HG03521 (cell line): Measurements from ENCODE around the gene TBC1D32.
"Not testable (repeated sequence)": the region's sequence is repeated elsewhere in the genome, so short reads cannot be mapped to it uniquely, and the experiment has no call there.

Experiments used
- ATAC-seq: cut with Tn5 transposase; IDR thresholded peaks from one replicate; pipeline ENCODE4 v1.9.1; 2021; ENCODE audit warnings: mild to moderate bottlenecking, moderate library complexity; ENCODE audit not compliant: unreplicated experiment

The TBC1D32 gene

DNA sequence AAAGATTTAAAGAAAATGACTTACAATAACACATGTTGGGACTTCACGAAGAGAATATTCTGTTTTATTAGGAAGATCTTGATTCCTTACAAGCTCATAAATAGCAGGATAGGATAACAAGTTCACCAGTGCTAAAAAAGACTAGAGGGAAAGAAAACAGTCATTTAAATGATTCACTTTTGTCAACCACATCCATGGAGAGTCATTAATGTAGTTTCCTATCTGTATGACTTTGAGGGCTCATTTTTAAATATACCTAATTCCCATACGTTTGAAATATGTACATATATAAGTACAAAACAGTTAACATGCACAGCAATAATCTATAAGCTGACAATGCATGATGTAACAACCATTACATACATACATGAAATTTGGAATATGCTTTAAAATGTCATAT lies 111.1 kb downstream of the TBC1D32 start:
- ATAC-seq: no peak

DNA sequence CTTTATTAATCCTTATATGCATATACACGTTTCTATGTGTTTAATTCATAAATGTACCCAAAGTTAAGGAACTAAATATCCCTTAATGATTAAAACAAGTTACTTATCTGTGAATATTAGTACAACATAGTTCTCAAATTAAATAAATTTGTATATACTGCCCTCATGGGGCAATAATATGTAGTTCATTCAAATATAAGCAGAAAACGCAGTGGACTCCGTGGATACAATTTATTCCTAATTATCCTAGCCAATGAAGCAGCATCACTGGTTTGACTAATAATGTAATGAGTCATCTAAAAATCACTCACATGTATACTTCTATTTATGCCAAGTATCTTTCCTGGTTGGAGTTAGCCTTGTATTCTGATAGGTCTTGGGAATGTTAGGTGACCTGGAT lies 111.6 kb downstream of the TBC1D32 start:
- no peak for ATAC-seq

DNA sequence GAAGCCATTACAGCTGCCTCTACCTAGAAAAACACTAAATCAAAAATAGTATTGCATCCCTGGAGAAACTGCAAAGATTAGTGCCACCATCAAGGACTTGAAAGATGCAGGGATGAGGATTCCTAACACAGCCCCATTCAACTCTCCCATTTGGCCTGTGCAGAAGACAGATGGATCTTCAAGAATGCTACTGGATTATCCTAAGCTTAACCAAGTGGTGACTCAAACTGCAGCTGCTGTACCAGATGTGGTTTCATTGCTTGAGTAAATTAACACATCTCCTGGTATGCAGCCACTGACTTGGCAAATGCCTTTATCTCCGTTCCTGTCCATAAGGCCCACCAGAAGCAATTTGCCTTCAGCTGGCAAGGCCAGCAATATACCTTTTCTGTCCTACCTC lies 117.4 kb downstream of the TBC1D32 start:
- no peak for ATAC-seq

- not testable (repeated sequence) for ATAC-seq
These were observed 120.9 kb downstream of the TBC1D32 start for GRCh38 chr6:121213341-121213740.

DNA sequence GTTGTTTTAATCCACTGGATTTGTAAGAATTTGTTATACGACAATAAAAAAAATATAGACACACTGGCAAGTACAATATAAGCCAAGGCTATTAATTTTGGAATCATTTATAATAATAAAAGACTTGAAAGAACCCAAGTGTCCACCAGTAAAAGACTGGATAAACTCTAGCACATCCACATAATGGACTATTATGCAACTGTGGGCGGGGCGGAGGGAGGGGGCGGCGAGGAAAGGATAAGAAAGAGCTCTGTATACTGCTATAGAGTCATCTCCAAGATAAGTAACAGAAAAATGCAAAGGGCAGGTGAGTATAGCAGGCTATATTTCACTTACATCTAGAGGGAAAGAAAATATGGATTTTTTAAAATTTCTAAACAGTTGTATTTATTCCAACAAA lies 123.3 kb downstream of the TBC1D32 start:
- ATAC-seq: no peak

DNA sequence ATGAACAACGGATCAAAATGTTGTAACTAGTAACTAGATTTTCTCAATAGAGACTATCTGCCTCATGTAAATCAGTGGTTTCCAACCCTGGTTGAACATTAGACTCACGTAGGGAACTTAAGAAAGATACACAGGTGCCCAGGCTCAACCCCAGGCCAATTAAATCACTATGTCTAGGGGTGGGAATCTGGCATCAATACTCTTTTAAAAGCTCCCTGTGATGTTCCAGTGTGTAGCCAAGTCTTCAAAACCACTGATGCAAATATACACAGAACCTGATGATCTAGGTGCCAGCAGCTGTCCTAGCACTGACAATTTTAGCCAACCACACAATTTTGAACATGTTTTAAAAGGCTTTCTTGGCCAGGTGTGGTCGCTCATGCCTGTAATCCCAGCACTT lies 128.7 kb downstream of the TBC1D32 start:
- no peak for ATAC-seq

- no peak for ATAC-seq
These were observed 133.2 kb downstream of the TBC1D32 start for GRCh38 chr6:121201105-121201504.

DNA sequence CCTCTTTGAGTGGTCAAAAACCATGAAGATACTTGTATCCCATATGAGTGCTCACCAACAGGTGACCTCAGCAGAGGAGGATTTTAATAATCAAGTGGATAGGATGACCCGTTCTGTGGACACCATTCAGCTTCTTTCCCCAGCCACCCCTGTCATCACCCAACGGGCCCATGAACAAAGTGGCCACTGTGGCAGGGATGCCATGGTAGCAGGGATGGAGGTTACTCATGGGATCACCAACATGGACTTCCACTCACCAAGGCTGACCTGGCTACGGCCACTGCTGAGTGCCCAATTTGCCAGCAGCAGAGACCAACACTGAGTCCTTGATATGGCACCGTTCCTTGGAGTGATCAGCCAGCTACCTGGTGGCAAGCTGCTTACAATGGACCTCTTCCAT lies 138.2 kb downstream of the TBC1D32 start:
- ATAC-seq: not testable (repeated sequence)

- ATAC-seq: no peak
These were observed 144.2 kb downstream of the TBC1D32 start for GRCh38 chr6:121190122-121190521.

DNA sequence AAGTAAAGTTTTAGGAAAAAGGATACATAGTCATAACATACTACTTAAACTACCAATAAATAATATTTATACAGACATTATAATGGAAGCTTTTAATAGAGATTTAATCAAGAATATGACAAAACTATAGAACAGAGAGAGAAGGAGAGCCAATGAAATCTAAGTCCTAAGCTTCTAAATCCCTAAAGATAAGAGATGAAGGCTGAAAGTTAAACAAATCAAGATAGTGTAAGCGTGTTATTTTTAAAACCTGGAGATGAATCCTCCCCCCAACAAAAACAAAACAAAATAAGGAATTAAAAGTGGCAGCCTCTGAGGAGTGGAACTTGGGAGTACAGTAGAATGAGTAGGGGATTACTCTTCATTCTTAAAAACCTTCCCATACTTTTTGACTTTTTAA lies 145.9 kb downstream of the TBC1D32 start:
- ATAC-seq: no peak

GRCh38 chr6:121187833-121188200 lies 146.5 kb downstream of the TBC1D32 start:
- no peak for ATAC-seq

DNA sequence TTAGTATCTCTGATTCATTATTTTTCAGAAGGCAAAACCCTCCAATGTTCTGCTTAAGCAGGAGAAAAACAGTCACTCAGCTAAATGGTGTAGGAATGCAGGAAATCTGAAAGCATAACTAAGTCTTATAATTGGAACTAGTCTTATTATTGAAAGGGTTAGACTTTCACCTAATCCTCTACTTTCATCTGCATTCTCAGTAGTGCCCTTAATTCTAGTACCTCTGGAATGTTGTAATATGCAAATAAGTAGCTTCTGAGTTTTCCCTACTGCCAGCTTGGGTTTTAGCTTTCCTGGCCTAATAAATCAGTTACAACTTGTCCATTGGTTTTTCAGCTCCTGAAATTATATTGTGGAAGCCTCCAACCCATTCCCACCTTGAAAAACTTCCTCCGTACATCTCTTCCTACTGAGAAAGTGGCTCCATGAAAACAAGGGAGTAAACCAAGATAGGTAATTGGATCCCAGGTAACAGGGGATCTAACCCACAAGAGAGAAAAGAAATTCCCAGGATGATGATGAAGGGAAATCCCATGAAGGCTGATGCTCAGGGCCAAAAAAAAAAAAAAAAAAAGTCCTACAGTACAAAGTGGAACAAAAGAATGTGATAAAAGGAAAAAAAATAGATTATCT lies 147.0 kb downstream of the TBC1D32 start:
- no peak for ATAC-seq

- ATAC-seq: no peak
These were observed 150.5 kb downstream of the TBC1D32 start for GRCh38 chr6:121183742-121184141.

DNA sequence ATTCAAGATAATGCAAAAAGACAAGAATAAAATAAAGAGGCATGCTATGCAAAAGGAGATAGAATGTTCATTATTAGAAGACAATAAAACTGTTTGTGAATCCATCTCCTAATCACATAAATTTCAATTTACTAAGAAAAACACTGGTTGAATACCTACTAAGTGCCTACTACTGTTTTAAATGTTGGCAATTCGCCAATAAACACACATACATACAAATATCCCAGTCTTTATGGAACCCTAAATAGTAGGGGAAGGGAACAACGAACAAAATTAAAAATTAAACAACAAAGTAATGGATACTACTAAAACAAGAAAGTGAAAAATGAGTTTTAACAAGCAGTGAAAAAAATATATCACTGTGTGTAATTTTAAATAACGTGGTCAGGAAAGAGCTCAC lies 158.5 kb downstream of the TBC1D32 start:
- no peak for ATAC-seq

DNA sequence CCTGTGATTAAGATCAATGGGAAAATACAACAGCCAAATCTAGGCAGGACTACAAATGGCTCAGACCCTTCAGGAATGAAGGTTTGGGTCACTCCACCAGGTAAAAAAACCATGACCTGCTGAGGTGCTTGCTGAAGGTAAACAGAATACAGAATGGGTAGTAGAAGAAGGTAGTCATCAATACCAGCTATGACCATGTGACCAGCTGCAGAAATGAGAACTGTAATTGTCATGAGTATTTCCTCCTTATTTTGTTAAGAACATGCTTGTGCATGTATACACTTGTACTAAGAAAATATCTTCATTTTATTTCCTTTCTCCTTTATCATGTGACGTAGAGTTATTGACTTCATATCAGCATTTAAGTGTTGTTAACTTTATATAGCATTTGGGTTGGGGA lies 161.8 kb downstream of the TBC1D32 start:
- not testable (repeated sequence) for ATAC-seq

GRCh38 chr6:121171879-121172278 lies 162.4 kb downstream of the TBC1D32 start:
- no peak for ATAC-seq

- no peak for ATAC-seq
These were observed 172.4 kb downstream of the TBC1D32 start for GRCh38 chr6:121161886-121162285.

- ATAC-seq: no peak
These were observed 174.0 kb downstream of the TBC1D32 start for GRCh38 chr6:121160276-121160675.

- ATAC-seq: no peak
These were observed 175.4 kb downstream of the TBC1D32 start for GRCh38 chr6:121158891-121159290.

GRCh38 chr6:121158438-121158837 lies 175.8 kb downstream of the TBC1D32 start:
- ATAC-seq: no peak

DNA sequence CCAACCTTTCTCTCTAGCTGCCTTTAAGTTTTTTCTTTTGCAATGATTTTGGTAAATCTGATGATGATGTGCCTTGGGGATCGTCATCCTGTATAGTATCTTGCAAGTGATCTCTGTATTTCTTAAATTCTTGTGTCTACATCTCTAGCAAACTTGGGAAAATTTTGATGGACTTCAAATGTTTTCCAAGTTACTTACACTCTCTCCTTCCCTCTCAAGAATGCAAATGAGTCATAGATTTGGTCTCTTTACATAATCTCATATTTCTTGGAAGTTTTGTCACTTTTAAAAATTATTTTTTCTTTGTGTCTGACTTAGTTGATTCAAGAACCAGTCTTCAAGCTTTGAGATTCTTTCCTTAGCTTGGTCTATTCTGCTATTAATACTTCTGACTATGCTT lies 176.4 kb downstream of the TBC1D32 start:
- no peak for ATAC-seq

GRCh38 chr6:121143476-121143875 lies 190.8 kb downstream of the TBC1D32 start:
- no peak for ATAC-seq

GRCh38 chr6:121142093-121142492 lies 192.2 kb downstream of the TBC1D32 start:
- ATAC-seq: no peak
